Type B pancreatic cell (in vitro differentiated cells): Measurements from ENCODE around the gene GSS. TPM values are rescaled to one million over a fixed set of nuclear protein-coding genes. Genes with fewer than 3 reads are reported as not detected.

ENCODE experiments used
- DNase-seq: peaks from one replicate; pipeline ENCODE4 v3.0.0; 2021; ENCODE audit warnings: mixed read lengths; ENCODE audit not compliant: unreplicated experiment; ENCODE audit errors: extremely low spot score
- H3K27ac Mint-ChIP-seq: 2 replicates; pipeline ENCODE4 v1.8.0; 2021; ENCODE audit warnings: mild to moderate bottlenecking, mixed read lengths
- H3K27me3 Mint-ChIP-seq: 2 replicates; pipeline ENCODE4 v1.8.0; 2021; ENCODE audit warnings: mixed read lengths
- H3K36me3 Mint-ChIP-seq: 2 replicates; pipeline ENCODE4 v1.8.0; 2021; ENCODE audit warnings: mixed read lengths
- H3K4me1 Mint-ChIP-seq: one replicate; pipeline ENCODE4 v1.8.0; 2021; ENCODE audit warnings: mixed read lengths; ENCODE audit not compliant: unreplicated experiment
- H3K4me3 Mint-ChIP-seq: 2 replicates; pipeline ENCODE4 v1.8.0; 2021; ENCODE audit warnings: mild to moderate bottlenecking, mixed read lengths
- H3K9me3 Mint-ChIP-seq: 2 replicates; pipeline ENCODE4 v1.8.0; 2021; ENCODE audit warnings: mixed read lengths
- CTCF ChIP-seq: fragments of 200-600 bp; sonication (generic); conservative IDR thresholded peaks from 2 replicates; pipeline ENCODE4 v1.5.0; 2021; ENCODE audit warnings: antibody characterized with exemption, mild to moderate bottlenecking
- total RNA-seq: library from RNA; stranded (reverse); gene quantifications from 2 replicates; pipeline ENCODE4 v1.2.1, GENCODE V29; 2021; ENCODE audit warnings: low replicate concordance

The GSS gene
- total RNA-seq, 1 donor from 2014 or later, result 66.4 TPM

- Mint-ChIP-seq H3K27me3 (no peaks in the 10 kb centered on the region), H3K36me3 (peaks cover 27% of the 10 kb centered on the region), H3K27ac (no peak overlapping the region), H3K4me1 (no peaks in the 10 kb centered on the region), H3K9me3 (no peaks in the 10 kb centered on the region), H3K4me3 (no peak overlapping the region)
- DNase-seq, result no peak
- no peak for TF ChIP-seq CTCF
Observed at GRCh38 chr20:35002426-35003210, 47.0 kb upstream of the GSS start.

- no peak for DNase-seq
- peaks cover 29% of the 10 kb centered on the region for H3K36me3 Mint-ChIP-seq
- H3K27ac Mint-ChIP-seq, result no peak overlapping the region
- H3K27me3 Mint-ChIP-seq, result no peaks in the 10 kb centered on the region
- H3K4me1 Mint-ChIP-seq, result no peaks in the 10 kb centered on the region
- H3K4me3 Mint-ChIP-seq, result no peak overlapping the region
- peak; percentile 52 for TF ChIP-seq CTCF
- H3K9me3 Mint-ChIP-seq, result no peaks in the 10 kb centered on the region
Observed at GRCh38 chr20:35001596-35002362, 46.2 kb upstream of the GSS start.

GRCh38 chr20:35000922-35001595, 45.5 kb upstream of the GSS start:
- TF ChIP-seq CTCF, result no peak
- Mint-ChIP-seq H3K36me3 (peaks cover 28% of the 10 kb centered on the region), H3K9me3 (no peaks in the 10 kb centered on the region), H3K4me3 (no peak overlapping the region), H3K4me1 (no peaks in the 10 kb centered on the region), H3K27ac (no peak overlapping the region), H3K27me3 (no peaks in the 10 kb centered on the region)
- DNase-seq, result no peak

- Mint-ChIP-seq H3K36me3 (peaks cover 28% of the 10 kb centered on the region), H3K9me3 (no peaks in the 10 kb centered on the region), H3K4me1 (no peaks in the 10 kb centered on the region)
Observed at GRCh38 chr20:35000311-35000921, 44.8 kb upstream of the GSS start.

More at GRCh38 chr20:35000311-35000921, 44.8 kb upstream of the GSS start:
- no peaks in the 10 kb centered on the region for H3K27me3 Mint-ChIP-seq
- no peak for TF ChIP-seq CTCF
- no peak for DNase-seq
- no peak overlapping the region for H3K27ac Mint-ChIP-seq
- no peak overlapping the region for H3K4me3 Mint-ChIP-seq
